K562 (cell line): Measurements from ENCODE around the gene CDK11A. TPM values are rescaled to one million over a fixed set of nuclear protein-coding genes. Genes with fewer than 3 reads are reported as not detected.
A peak's percentile ranks its signal among the peaks of the same experiment; 100 is the strongest.

Experiments
- CEBPB ChIP-seq: fragments of 450-650 bp; IDR thresholded peaks from 2 replicates; pipeline ENCODE4 v1.6.1; 2016; ENCODE audit warnings: missing genetic modification characterization, missing compliant biosample characterization
- DMBX1 ChIP-seq: fragments of 250-450 bp; sonication (Bioruptor Pico); IDR thresholded peaks from 2 replicates; pipeline ENCODE4 v1.8.0; 2022; ENCODE audit warnings: inconsistent platforms, mild to moderate bottlenecking, moderate library complexity, borderline replicate concordance
- ESRRB ChIP-seq: fragments of 250-450 bp; sonication (Bioruptor Pico); IDR thresholded peaks from 2 replicates; pipeline ENCODE4 v1.5.0; 2020; ENCODE audit warnings: mild to moderate bottlenecking, moderate library complexity, borderline replicate concordance
- KAT7 ChIP-seq: sonication (generic); formaldehyde crosslinking; IDR thresholded peaks from 2 replicates; pipeline ENCODE4 v1.8.0; 2022; ENCODE audit warnings: missing genetic modification reagents, mild to moderate bottlenecking, borderline replicate concordance
- MTA1 ChIP-seq: fragments of 450-650 bp; IDR thresholded peaks from 2 replicates; pipeline ENCODE4 v1.6.1; 2017; ENCODE audit warnings: borderline replicate concordance
- MTF1 ChIP-seq: fragments of 250-450 bp; sonication (Bioruptor Pico); IDR thresholded peaks from 2 replicates; pipeline ENCODE4 v1.9.0; 2021; ENCODE audit warnings: moderate library complexity, mild to moderate bottlenecking, inconsistent platforms, borderline replicate concordance
- NEUROD1 ChIP-seq: fragments of 150-350 bp; IDR thresholded peaks from 2 replicates; pipeline ENCODE4 v1.6.1; 2014; ENCODE audit warnings: borderline replicate concordance, low read length, low read depth; ENCODE audit not compliant: partially characterized antibody
- NR3C1 ChIP-seq: sonication (generic); formaldehyde crosslinking; IDR thresholded peaks from 2 replicates; pipeline ENCODE4 v1.8.1; 2022; ENCODE audit warnings: missing genetic modification reagents
- PHTF2 ChIP-seq: fragments of 250-450 bp; sonication (Bioruptor Pico); IDR thresholded peaks from 2 replicates; pipeline ENCODE4 v1.5.0; 2021; ENCODE audit warnings: mild to moderate bottlenecking
- RHOXF2B ChIP-seq: fragments of 250-450 bp; sonication (Bioruptor Pico); conservative IDR thresholded peaks from 2 replicates; pipeline ENCODE4 v1.5.1; 2021
- SIX5 ChIP-seq, 2 experiments: IDR thresholded peaks; 2 replicates each; pipeline ENCODE4 v1.6.1; 2011; ENCODE audit warnings: low read length in 2 of 2, borderline replicate concordance in 1 of 2, low read depth in 1 of 2, mild to moderate bottlenecking in 1 of 2, moderate library complexity in 1 of 2; ENCODE audit not compliant: insufficient read depth in 1 of 2
- ZNF280B ChIP-seq: fragments of 250-450 bp; sonication (Bioruptor Pico); IDR thresholded peaks from 2 replicates; pipeline ENCODE4 v1.5.1; 2021; ENCODE audit warnings: mild to moderate bottlenecking
- ZNF511 ChIP-seq: sonication (generic); formaldehyde crosslinking; IDR thresholded peaks from 2 replicates; pipeline ENCODE4 v1.8.0; 2022; ENCODE audit warnings: mild to moderate bottlenecking, missing genetic modification reagents
- ZNF696 ChIP-seq: fragments of 250-450 bp; sonication (Bioruptor Pico); conservative IDR thresholded peaks from 2 replicates; pipeline ENCODE4 v1.4.0; 2020; ENCODE audit warnings: mild to moderate bottlenecking, moderate library complexity
- polyA plus RNA-seq, 8 experiments: library from polyadenylated mRNA; depleted of rRNA in 4 of 8; stranded (reverse) in 5 of 8; unstranded in 3 of 8; fragments of >200 nt; fragmentation: Nextera tagmentation in 2 of 8; fragmentation: Illumina TruSeq in 1 of 8; extraction: Ambion mirVana in 2 of 8; extraction: Trizol in 1 of 8; gene quantifications; 2 replicates each; pipeline versions ENCODE4 v1.2.1 to v1.2.3, GENCODE V29; 2011 to 2014; ENCODE audit warnings: inconsistent platforms in 1 of 8, missing spikeins in 1 of 8
- total RNA-seq, 7 experiments: library from RNA; depleted of rRNA in 6 of 7; stranded (reverse); fragments of >200 nt in 6 of 7; fragmentation: Illumina TruSeq in 2 of 7; extraction: Trizol in 2 of 7; gene quantifications; 2 replicates each; pipeline versions ENCODE4 v1.2.1 to v1.2.3, GENCODE V29; 2011 to 2021; ENCODE audit warnings: low replicate concordance in 1 of 7
- TF ChIP-seq, protein P1 (sequence below): fragments of 250-450 bp; sonication (Bioruptor Pico); IDR thresholded peaks from 2 replicates; pipeline ENCODE4 v1.8.0; 2021; ENCODE audit warnings: mild to moderate bottlenecking, moderate library complexity
- TF ChIP-seq, protein P2 (sequence below): fragments of 450-650 bp; IDR thresholded peaks from 2 replicates; pipeline ENCODE4 v1.6.1; 2017; ENCODE audit warnings: mild to moderate bottlenecking, moderate library complexity
- TF ChIP-seq, protein P3 (sequence below): fragments of 250-450 bp; sonication (Bioruptor Pico); IDR thresholded peaks from 2 replicates; pipeline ENCODE4 v1.9.0; 2021; ENCODE audit warnings: mild to moderate bottlenecking, inconsistent platforms

CDK11A gene
- total and polyA plus RNA-seq, 9 of the 15 experiments (the other 6 are each of a cell fraction or from before 2014, with no cell fraction given): 4.5 to 71.0 (median 43.9) TPM

- TF ChIP-seq KAT7 (CRISPR knock-in tag): peak; percentile 15; the same call in 1 of the 2 replicates
- no peak for TF ChIP-seq ZNF280B (CRISPR knock-in tag)
- no peak for TF ChIP-seq ESRRB (CRISPR knock-in tag)
- TF ChIP-seq RHOXF2B (CRISPR knock-in tag): no peak
- TF ChIP-seq CEBPB (tag): no peak
- TF ChIP-seq, protein P1, sequence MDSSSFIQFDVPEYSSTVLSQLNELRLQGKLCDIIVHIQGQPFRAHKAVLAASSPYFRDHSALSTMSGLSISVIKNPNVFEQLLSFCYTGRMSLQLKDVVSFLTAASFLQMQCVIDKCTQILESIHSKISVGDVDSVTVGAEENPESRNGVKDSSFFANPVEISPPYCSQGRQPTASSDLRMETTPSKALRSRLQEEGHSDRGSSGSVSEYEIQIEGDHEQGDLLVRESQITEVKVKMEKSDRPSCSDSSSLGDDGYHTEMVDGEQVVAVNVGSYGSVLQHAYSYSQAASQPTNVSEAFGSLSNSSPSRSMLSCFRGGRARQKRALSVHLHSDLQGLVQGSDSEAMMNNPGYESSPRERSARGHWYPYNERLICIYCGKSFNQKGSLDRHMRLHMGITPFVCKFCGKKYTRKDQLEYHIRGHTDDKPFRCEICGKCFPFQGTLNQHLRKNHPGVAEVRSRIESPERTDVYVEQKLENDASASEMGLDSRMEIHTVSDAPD (CRISPR knock-in tag): 0 out of 2 replicates have a peak, but pooled peaks have one; percentile 20
- TF ChIP-seq, protein P2, sequence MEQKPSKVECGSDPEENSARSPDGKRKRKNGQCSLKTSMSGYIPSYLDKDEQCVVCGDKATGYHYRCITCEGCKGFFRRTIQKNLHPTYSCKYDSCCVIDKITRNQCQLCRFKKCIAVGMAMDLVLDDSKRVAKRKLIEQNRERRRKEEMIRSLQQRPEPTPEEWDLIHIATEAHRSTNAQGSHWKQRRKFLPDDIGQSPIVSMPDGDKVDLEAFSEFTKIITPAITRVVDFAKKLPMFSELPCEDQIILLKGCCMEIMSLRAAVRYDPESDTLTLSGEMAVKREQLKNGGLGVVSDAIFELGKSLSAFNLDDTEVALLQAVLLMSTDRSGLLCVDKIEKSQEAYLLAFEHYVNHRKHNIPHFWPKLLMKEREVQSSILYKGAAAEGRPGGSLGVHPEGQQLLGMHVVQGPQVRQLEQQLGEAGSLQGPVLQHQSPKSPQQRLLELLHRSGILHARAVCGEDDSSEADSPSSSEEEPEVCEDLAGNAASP: no peak
- no peak for TF ChIP-seq ZNF696
- TF ChIP-seq PHTF2: peak; percentile 86; the same call in 1 of the 2 replicates
- TF ChIP-seq SIX5 (IDR thresholded peaks at IDR 0.05; ENCODE audit: borderline replicate concordance in 1 of 2, insufficient read depth in 1 of 2, low read depth in 1 of 2, low read length in 2 of 2): no peak
- TF ChIP-seq DMBX1 (CRISPR knock-in tag): peak; percentile 85; the same call in 1 of the 2 replicates
- TF ChIP-seq ZNF511 (CRISPR knock-in tag): no peak; the same call in 1 of the 2 replicates
- TF ChIP-seq, protein P3, sequence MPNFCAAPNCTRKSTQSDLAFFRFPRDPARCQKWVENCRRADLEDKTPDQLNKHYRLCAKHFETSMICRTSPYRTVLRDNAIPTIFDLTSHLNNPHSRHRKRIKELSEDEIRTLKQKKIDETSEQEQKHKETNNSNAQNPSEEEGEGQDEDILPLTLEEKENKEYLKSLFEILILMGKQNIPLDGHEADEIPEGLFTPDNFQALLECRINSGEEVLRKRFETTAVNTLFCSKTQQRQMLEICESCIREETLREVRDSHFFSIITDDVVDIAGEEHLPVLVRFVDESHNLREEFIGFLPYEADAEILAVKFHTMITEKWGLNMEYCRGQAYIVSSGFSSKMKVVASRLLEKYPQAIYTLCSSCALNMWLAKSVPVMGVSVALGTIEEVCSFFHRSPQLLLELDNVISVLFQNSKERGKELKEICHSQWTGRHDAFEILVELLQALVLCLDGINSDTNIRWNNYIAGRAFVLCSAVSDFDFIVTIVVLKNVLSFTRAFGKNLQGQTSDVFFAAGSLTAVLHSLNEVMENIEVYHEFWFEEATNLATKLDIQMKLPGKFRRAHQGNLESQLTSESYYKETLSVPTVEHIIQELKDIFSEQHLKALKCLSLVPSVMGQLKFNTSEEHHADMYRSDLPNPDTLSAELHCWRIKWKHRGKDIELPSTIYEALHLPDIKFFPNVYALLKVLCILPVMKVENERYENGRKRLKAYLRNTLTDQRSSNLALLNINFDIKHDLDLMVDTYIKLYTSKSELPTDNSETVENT (CRISPR knock-in tag): peak; percentile 2; the same call in 1 of the 2 replicates
- no peak for TF ChIP-seq NR3C1 (CRISPR knock-in tag)
- TF ChIP-seq NEUROD1: peak; percentile 60
- TF ChIP-seq MTF1 (CRISPR knock-in tag): no peak
- TF ChIP-seq MTA1: no peak; the same call in 1 of the 2 replicates
Observed at GRCh38 chr1:1758692-1759455, 34.7 kb upstream of the CDK11A start (continued).
